Activated naive CD4-positive, alpha-beta T cell treated with anti-CD3 and anti-CD28 coated beads, Interleukin-2, amount 50 U/mL, for 72 hours (primary cell): Measurements from ENCODE around the gene DCST2. TPM values are rescaled to one million over a fixed set of nuclear protein-coding genes. Genes with fewer than 3 reads are reported as not detected.

Source experiments
- ATAC-seq, 2 donors: fragments of 150-1000 bp; cut with Tn5 transposase; 2 replicates each; pipeline ENCODE4 v1.10.0; 2021; ENCODE audit warnings: mild to moderate bottlenecking in 2 of 2, moderate library complexity in 2 of 2
- DNase-seq, 2 donors: peaks; one replicate each; pipeline ENCODE4 v3.0.0; 2021 to 2022; ENCODE audit warnings: low spot score in 2 of 2
- H3K27ac Mint-ChIP-seq, 2 donors: one replicate each; pipeline ENCODE4 v1.8.0; 2022; ENCODE audit warnings: mild to moderate bottlenecking in 2 of 2, mixed read lengths in 2 of 2
- H3K36me3 Mint-ChIP-seq, 2 donors: one replicate each; pipeline ENCODE4 v1.8.0; 2022; ENCODE audit warnings: mixed read lengths in 2 of 2
- H3K9me3 Mint-ChIP-seq, 2 donors: one replicate each; pipeline ENCODE4 v1.8.0; 2022; ENCODE audit warnings: mixed read lengths in 2 of 2
- total RNA-seq, 2 donors: library from RNA; stranded (reverse); gene quantifications; one replicate each; pipeline ENCODE4 v1.2.3, GENCODE V29; 2022

Gene DCST2
- total RNA-seq, 2 donors from 2014 or later: 1.5 to 1.8 TPM

DNA sequence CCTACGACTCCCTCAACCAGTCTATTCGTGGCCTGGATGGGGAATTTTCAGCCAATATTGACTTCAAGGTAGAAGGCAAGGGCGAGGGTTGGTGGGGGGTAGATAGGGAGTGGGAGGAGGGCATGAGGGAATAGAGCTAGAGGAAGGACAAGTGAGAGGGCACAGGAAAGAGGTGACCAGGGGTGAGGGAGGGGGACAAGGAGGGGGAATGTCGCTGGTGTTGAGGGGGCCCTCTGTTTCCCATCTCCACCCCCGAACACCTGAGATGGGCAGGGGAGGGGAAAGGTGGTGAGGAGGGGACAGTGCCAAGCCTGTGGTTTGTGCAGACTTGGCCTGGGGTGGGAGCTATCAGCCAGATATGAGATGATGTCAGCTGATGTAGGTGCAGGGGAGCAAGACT, 9.2 kb upstream of the DCST2 start:
- no peak for DNase-seq
- ATAC-seq: no peak
- Mint-ChIP-seq H3K9me3 (no peaks in the 10 kb centered on the region), H3K36me3 (no peaks in the 10 kb centered on the region), H3K27ac (peak overlapping the region in 1 of 2 donors; percentile 18)

DNA sequence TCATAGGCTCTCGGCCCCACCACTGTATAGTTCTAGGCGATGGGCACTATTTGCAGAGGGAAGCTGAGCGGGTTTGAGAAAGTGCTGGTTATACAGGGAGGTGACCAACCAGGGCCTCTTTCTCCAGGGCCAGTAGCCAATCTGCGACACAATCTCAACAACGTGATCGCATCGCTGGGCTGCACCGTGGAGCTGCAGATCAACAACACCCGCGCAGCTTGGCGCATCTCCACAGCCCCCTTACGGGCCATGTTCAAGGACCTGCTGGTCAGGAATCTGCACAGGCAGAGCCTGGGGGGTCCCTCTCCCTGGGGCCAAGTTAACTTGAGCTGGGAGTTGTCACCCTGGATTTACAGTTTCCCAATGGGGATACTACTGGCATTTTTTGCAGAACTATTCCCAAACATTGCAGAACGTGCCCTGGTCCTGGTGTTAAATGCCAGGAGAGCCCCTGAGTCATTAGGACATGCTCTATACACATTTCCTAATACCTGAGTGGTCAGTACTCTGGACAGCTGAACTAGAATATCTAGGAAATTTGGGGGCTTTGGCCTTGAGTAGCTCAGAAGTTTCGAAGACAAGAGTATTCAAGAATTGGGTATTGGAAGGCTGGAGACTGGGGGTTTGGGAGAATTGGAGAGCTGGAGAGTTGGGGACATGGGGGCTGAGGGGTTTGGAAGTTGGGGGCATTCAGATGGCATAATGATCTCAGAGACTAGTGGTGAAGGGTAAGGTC, 6.9 kb upstream of the DCST2 start:
- DNase-seq (no peak), ATAC-seq (no peak)
- no peaks in the 10 kb centered on the region for H3K9me3 Mint-ChIP-seq
- H3K27ac Mint-ChIP-seq: no peak overlapping the region
- no peaks in the 10 kb centered on the region for H3K36me3 Mint-ChIP-seq

DNA sequence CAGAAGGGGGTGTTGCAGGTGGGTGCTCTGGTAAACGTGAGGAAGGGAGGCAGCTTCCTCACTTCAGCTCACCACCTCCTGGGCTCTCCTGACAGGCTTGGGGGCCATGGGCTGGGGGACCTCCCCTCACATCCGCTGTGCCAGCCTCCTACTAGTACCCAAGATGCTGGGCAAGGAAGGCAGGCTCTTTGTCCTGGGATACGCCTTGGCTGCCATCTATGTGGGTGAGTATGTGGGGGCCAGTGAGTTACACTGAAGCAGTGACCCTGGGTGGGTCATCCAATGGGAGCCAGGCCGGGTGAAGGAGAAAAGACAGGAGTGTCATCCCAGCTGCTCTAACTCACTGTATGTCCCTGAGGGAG, 5.7 kb upstream of the DCST2 start:
- no peak overlapping the region for H3K27ac Mint-ChIP-seq
- no peak for DNase-seq
- no peaks in the 10 kb centered on the region for H3K9me3 Mint-ChIP-seq
- no peak for ATAC-seq
- no peaks in the 10 kb centered on the region for H3K36me3 Mint-ChIP-seq

DNA sequence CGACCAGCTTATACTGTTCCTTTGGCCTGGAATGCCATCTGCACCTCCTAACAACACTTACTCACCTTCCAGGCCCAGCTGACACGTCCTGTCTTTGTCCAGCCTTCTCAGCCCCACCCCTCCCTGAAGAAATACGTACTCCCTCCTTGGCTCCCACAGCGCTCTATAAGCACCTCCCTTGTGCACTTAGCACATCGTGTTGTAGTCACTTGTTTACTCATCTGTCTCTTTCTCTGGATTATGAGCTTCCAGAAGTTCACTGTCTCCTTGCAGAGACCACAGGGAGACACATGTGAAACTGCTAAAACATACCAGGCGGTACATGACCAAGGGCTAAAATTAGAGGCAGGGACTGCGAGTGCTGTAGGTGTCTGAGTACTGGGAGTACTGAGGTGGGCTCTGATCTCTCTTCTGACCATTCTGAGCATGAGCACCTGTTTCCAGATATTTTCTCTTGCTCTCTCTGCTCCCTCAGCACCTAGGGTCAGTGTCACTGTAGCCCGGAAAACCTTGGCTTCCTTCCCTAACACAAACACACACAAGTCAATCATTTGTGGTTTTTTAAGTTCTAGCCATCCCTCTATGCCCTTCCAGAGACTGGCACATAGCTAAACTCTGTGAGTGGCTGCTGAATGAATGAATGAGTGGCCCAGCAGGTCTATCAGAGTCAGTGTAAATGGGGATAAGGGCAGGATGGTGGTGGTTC, 5.2 kb upstream of the DCST2 start:
- ATAC-seq: no peak
- Mint-ChIP-seq H3K9me3 (no peaks in the 10 kb centered on the region), H3K27ac (no peak overlapping the region)

DNA sequence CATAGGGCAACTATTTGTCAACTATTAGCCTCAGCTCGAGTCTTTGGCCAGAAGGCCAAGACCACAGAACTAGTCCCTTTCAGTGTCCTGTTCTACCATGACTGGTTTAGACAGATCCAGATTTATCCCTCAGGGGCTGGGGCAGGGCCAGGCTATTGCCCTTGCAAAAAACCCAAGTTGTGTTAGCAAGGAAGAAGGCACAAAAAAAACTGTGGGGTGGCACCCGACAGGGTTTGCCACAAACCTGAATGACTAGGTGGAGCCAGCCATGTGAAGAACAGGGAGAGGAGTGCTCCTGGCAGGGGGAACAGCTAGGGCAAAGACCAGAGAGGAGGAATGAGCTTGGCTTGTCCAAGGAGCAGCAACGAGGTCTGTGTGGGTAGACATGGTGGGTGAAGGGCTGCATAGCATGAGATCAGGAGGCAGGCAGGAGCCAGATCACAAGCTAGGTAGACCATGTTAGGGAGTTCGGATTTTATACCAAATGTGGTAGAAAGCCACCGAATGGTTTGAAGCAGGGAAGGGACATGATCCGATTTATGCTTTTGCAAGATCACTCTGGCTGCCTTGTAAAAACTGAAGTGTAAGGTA, 4.4 kb upstream of the DCST2 start:
- Mint-ChIP-seq H3K9me3 (no peaks in the 10 kb centered on the region), H3K36me3 (no peaks in the 10 kb centered on the region), H3K27ac (no peak overlapping the region)
- ATAC-seq (no peak), DNase-seq (no peak)

More for the DNA sequence above, 5.2 kb upstream of the DCST2 start:
- DNase-seq: no peak
- no peaks in the 10 kb centered on the region for H3K36me3 Mint-ChIP-seq

DNA sequence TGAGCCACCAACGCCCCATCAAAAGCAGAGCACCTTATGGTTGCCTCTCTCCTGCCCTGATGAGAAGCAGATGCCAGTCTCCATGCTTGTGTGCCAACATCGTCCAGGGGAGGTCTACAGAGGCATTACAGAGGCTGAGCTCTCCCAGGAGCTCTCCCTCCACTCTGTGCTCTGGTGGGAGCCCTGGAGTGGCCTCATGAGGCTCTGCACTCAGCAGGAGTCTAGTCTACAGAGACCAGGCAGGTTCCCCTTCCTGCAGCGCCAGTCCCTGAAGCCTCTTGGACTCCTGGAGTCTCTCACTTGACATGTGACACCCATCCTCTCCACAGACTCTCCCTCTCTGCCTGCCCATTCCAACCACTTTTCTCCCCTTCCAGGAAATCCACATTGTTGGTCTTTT, 3.5 kb upstream of the DCST2 start:
- ATAC-seq (no peak), DNase-seq (no peak)
- no peak overlapping the region for H3K27ac Mint-ChIP-seq
- H3K36me3 Mint-ChIP-seq: no peaks in the 10 kb centered on the region
- H3K9me3 Mint-ChIP-seq: no peaks in the 10 kb centered on the region

DNA sequence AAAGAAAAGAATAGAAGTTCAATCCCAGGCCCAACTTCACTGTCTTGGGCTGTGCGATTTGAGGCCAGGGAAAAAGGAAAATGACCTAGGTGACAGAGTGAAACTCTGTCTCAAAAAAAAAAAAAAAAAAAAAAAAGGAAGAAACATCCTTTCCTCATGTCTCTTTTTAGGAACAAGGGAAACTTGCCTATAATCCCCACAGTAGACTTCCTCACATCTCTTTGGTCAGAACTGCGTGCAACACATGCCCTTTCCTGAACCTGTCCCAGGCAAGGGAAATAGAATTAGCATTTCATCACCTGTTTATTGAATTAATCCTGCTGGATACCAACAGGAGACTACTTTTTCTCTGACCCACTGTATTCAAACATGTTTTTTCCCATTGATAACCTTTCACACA, 2.4 kb upstream of the DCST2 start:
- ATAC-seq (no peak), DNase-seq (no peak)
- Mint-ChIP-seq H3K27ac (no peak overlapping the region), H3K9me3 (no peaks in the 10 kb centered on the region), H3K36me3 (no peaks in the 10 kb centered on the region)

DNA sequence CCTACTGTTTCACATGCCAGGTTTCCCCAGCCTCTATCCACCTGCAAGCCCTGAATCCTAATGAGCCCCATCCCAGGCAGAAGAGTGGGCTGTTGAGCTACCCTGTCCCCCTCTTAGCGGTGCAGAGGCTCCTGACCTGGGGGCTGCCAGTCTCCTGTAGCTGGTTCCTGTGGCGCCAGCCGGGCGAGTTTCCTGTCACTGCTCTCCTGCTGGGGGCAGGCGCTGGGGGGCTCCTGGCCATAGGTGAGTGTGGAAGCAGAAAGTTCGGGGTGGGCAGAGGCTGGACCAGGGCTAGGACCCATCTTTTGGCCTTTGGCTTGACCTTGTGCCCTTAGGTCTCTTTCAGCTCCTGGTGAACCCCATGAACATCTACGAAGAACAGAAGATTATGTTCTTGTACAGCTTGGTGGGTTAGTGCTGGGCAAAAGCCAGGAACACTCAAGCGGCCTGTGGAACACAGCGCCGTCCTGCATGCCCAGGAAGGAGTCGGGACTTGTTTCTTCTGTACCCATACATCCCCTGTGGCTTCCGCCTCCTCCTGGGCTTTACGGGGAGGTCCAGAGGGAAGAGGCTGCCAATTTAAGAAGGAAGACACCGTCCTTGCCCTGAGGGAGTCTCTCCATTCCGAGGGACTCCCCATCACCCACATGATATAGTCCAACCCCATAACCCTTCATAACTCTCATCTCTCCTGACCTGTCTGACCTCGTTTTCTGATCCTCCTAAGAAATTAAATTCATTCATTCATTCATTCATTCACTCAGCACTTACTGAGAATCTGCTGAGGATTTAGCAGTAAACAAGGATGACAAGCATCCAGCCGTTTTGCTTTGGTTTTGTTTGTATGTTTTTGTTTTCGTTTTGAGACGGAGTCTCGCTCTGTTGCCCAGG, 982 bp upstream of the DCST2 start:
- no peak for ATAC-seq
- Mint-ChIP-seq H3K9me3 (no peaks in the 10 kb centered on the region), H3K36me3 (no peaks in the 10 kb centered on the region)

DNA sequence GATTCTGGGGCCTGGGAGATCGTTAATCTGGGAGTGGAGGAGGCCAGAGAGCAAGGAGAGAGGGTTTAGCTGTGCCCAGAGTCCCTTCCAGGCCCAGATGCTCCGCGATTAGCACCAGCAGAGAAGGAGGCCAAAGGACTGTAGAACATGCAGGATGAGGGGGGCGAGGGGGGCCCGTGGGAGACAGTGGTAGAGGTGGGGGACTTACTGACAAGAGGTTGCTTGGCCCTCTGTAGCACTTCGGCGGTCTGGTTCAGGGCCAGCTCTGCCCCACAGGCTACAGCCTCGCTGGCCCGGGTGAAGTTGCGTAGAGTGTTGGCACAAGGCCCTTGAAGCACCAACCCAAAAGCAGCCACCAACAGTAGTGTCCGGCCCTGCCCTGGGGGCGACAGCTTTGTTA, 695 bp downstream of the DCST2 start:
- no peak for DNase-seq
- no peak for ATAC-seq
- Mint-ChIP-seq H3K27ac (no peak overlapping the region), H3K9me3 (no peaks in the 10 kb centered on the region), H3K36me3 (no peaks in the 10 kb centered on the region)

More for the DNA sequence above, 982 bp upstream of the DCST2 start:
- DNase-seq: no peak
- H3K27ac Mint-ChIP-seq: no peak overlapping the region

DNA sequence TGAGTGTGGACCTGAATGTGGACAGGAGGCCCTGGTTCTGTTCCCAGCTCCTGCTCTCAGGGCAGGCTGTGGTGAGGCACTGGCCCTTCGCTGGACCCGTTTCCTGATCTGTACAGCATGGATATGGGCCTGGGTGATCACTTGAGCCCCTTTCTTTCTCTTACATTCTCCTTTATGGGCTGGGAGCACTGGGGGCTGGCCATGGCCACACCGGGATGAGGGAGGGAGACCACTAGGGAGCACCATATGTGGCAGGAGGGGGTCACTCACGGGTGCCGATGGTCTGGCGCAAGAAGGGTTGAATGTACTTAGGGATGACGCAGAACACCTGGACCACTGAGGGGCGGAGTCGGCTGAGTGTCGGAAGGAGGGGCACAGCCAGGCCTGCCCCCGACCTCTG, 2.7 kb downstream of the DCST2 start:
- Mint-ChIP-seq H3K27ac (no peak overlapping the region), H3K9me3 (no peaks in the 10 kb centered on the region), H3K36me3 (no peaks in the 10 kb centered on the region)
- DNase-seq (no peak), ATAC-seq (no peak)

DNA sequence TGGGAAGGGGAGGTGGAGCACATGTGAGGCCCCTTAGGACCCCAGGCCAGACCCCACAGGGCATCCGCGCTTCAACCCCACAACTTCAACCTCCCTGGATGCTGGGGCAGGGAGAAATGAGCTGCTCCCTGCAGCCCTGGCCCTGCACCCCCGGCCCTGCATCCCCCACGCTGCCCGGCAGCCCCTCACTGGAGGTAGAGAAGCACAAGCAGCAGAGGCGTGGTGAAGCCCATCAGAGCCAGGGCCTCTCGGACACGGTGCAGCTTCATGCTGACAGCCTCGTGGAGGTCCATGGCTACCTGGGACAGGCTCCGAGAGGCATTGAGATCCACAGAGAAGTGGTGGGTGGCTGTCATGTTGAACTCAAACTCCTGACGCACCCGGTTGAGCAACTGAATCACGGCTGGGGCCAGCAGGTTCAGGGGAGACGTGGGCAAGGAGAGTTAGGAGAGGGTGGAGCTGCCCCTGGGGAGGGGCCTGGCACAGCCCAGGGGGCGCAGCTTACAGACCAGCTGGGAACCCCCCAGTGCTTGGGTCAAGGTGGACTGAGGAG, 3.3 kb downstream of the DCST2 start:
- ATAC-seq: no peak

DNA sequence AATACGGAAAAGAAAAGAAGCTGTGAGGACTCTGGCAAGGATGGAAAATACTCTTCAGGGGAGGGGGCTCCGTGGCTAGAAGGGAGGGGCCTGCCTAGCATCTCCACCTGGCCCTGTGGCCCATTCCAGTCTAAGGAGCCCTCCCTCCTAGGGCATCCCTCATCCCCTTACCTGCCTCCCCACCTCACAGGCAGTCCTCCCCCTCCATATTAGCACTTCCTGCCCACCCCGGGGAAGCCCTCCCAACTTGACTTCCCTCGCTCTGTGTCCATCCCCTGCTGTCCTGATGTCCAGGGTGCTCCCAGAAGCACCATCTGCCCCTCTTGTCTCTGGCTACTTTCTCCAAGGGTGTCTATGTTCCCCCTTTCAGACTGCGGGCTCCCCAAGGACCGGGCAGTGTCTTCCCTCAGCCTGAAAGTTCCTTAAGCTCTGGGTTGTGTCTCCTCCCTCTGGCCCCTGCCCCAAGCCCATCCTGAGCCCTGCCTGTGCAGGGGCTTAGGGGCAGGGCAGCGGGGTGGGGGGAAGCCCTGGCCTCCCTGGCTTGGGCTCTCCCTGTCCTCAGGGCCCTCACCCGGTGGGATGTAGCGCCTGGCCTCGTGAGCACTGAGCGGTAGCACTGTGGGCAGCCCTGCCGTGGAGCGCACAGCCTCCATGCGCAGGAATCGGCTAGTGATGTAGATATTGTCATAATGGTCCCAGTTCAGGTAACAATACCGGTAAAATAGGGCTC, 3.9 kb downstream of the DCST2 start:
- no peak overlapping the region for H3K27ac Mint-ChIP-seq
- ATAC-seq (no peak), DNase-seq (no peak)
- H3K36me3 Mint-ChIP-seq: no peaks in the 10 kb centered on the region
- H3K9me3 Mint-ChIP-seq: no peaks in the 10 kb centered on the region

More for the DNA sequence above, 3.3 kb downstream of the DCST2 start:
- H3K9me3 Mint-ChIP-seq: no peaks in the 10 kb centered on the region
- no peaks in the 10 kb centered on the region for H3K36me3 Mint-ChIP-seq
- no peak overlapping the region for H3K27ac Mint-ChIP-seq
- no peak for DNase-seq

DNA sequence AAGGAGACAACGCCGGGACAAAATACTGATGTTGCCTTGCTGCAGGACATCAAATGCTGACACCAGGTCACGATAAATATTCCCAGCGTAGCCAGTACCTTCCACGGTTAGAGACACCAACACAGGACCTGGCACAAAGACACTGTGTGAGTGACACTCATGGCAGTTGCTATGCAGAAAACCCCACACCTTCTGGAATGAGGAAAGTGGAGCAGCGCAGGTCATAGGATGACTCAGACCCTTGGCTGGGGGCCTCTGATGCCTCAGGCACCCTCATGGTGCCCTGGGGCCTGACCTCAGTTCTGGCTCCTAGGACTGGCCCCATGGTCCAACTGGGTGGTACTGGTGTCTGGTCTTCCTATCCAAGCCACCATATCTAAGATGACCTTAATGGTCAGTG, 7.0 kb downstream of the DCST2 start:
- H3K36me3 Mint-ChIP-seq: no peaks in the 10 kb centered on the region
- DNase-seq (no peak), ATAC-seq (peak; percentile 41 to 48)
- no peaks in the 10 kb centered on the region for H3K9me3 Mint-ChIP-seq
- H3K27ac Mint-ChIP-seq: no peak overlapping the region

DNA sequence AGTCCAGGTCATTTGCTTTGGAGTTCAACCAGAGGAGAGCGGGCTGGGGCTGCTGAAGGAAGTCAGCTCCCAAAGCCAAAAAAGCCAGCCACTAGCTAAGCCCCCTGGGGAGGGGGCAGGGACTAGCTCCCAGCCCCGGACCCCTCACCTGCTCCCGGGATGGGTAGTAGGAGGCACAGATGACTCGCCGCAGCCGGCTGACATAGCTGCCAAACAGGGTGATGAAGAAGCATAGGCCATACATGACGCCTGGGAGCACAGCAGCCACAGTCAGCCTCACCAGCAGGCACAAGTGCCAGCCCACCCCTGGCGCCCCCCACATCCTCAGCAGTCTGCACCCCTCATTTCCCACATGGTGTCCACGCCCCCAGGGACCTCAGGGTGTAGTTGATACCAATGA, 7.4 kb downstream of the DCST2 start:
- ATAC-seq: no peak
- no peak overlapping the region for H3K27ac Mint-ChIP-seq
- H3K9me3 Mint-ChIP-seq: no peaks in the 10 kb centered on the region
- DNase-seq: no peak
- no peaks in the 10 kb centered on the region for H3K36me3 Mint-ChIP-seq

DNA sequence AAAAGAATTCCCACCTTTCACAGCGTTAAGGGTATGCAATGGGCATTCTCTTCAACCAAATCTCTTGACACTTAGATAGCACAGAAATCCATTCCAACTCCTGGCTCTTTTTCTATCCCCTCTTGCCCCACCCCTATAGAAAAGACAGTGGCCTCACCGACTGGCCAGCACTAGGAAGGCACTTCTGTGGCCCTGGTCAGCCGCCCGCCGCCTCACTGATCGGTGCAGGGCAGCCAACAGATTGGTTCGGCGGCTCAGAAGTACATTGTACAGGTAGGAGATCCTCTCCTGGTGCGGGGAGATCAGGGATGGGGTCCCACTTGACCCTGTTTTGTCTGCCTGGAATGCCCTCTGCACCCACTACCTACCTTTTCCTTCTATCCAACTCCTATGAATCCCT, 9.3 kb downstream of the DCST2 start:
- Mint-ChIP-seq H3K36me3 (peaks cover 5% of the 10 kb centered on the region in 2 donors), H3K27ac (peak overlapping the region in 1 of 2 donors; percentile 30), H3K9me3 (no peaks in the 10 kb centered on the region)
- ATAC-seq: no peak
- DNase-seq: no peak

DNA sequence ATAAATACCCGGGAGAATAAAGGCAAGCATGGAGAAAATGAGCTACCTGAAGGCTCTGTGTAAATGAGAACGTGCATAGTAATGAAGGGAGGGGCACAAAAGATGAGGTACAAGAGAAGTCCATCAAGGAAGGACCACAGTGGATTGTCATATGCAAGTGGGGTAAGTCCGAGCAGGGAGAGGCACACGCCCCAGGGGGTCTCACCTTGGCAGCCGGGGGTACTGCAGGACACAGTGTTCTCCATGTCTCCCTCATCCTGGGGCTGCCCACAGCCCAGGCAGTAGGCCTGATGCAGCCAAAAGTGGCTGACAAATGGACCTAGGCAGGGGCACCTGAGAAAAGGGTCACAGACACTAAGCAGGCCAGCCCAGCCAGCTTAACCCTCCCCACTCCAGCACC, 10.0 kb downstream of the DCST2 start:
- H3K36me3 Mint-ChIP-seq: peaks cover 7 to 10% of the 10 kb centered on the region in 2 donors
- ATAC-seq (peak; percentile 11 to 25), DNase-seq (no peak)
- H3K27ac Mint-ChIP-seq: peak overlapping the region in 1 of 2 donors; percentile 54
- no peaks in the 10 kb centered on the region for H3K9me3 Mint-ChIP-seq
